A549 treated with Mapracorat at 1 μM for 4 hours (cell line): ENCODE measurements around the gene CASKIN1. TPM values are rescaled to one million over a fixed set of nuclear protein-coding genes. Genes with fewer than 3 reads are reported as not detected.

Experiments used
- total RNA-seq: library from RNA; stranded (reverse); fragments of 200-300 nt; extraction: Qiagen RNA extraction; gene quantifications from 5 replicates; pipeline ENCODE4 v1.2.3, GENCODE V29; 2022

Gene CASKIN1, protein sequence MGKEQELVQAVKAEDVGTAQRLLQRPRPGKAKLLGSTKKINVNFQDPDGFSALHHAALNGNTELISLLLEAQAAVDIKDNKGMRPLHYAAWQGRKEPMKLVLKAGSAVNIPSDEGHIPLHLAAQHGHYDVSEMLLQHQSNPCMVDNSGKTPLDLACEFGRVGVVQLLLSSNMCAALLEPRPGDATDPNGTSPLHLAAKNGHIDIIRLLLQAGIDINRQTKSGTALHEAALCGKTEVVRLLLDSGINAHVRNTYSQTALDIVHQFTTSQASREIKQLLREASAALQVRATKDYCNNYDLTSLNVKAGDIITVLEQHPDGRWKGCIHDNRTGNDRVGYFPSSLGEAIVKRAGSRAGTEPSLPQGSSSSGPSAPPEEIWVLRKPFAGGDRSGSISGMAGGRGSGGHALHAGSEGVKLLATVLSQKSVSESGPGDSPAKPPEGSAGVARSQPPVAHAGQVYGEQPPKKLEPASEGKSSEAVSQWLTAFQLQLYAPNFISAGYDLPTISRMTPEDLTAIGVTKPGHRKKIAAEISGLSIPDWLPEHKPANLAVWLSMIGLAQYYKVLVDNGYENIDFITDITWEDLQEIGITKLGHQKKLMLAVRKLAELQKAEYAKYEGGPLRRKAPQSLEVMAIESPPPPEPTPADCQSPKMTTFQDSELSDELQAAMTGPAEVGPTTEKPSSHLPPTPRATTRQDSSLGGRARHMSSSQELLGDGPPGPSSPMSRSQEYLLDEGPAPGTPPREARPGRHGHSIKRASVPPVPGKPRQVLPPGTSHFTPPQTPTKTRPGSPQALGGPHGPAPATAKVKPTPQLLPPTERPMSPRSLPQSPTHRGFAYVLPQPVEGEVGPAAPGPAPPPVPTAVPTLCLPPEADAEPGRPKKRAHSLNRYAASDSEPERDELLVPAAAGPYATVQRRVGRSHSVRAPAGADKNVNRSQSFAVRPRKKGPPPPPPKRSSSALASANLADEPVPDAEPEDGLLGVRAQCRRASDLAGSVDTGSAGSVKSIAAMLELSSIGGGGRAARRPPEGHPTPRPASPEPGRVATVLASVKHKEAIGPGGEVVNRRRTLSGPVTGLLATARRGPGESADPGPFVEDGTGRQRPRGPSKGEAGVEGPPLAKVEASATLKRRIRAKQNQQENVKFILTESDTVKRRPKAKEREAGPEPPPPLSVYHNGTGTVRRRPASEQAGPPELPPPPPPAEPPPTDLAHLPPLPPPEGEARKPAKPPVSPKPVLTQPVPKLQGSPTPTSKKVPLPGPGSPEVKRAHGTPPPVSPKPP (N-terminal part only)
- 0.33 to 1.1 TPM (median 0.49 TPM) in 5 replicates for total RNA-seq

DNA sequence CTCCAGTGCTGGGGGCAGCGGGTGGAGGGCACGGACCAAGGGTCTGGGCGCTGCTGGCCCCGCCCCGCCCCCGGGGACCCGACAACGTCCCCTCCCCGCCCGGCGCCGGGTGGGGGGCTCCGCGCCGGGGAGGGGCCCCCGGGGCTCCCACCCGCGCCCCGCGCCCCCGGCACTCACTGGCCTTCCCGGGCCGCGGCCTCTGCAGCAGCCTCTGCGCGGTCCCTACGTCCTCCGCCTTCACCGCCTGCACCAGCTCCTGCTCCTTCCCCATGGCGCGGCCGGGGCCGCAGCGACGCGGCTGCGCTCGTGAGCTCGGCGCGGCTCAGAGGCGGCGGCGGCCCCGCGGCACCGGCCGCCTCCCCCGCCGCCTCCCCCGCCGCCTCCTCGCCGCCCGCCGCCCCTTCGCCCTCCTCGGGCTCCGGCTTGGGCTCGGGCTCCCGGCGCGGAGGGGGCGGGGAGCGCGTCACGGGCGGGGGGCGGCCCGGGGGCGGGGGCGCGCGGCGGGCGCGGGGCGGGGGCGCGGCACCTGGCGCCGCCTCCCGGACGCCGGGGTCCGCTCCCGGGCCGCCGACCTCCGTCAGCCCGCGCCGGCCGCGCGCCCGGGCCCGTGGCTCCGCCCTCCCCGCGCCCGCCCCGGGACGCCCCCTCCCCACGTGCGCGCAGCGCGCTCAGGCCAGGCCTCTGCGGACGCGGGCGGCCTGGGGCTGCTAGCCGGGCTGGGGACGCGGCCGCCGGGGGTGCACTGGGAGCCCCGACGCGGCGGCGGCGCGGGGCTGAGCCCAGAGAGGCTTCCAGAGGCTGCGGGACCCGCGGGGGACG lies at the start of gene CASKIN1:
Gene CASKIN1 (minus strand): TSS at position 444 of the 819 bp plus-strand sequence. CDS start 173 bp downstream, at position 271.

DNA sequence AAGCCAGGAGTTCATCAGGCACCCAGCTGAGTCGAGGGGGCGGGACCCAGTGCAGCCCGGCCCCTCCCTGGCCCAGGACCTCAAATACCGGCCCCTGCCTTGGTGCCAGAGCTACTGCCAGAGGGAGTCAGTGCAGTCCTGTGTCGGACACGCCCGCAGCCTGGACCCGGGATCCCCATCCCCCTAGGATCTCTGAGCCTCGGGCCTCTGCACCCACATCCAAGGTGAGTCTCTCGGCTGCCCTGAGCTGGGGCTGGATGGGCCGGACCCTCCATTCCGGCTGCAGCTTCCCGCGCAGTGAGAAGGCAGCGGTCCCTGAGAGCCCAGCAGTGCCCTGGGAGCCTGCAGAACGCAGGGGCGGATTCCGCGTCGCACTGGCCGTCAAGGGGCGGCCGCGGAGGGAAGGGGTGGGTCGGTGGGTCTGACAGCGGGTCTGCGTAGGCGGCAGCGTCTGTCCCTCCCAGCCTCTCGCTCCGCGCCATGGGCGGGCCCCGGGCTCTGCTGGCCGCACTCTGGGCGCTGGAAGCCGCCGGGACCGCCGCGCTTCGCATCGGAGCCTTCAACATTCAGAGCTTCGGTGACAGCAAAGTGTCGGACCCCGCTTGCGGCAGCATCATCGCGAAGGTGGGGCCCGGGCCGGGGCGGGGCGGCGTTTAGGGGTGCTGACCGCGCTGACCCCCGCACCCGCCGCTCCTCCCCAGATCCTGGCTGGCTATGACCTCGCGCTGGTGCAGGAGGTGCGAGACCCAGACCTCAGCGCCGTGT lies 40.1 kb upstream of the CASKIN1 start, which contains the start of gene DNASE1L2:
Gene DNASE1L2 (plus strand): TSS at position 108 of the 765 bp plus-strand sequence. CDS start 373 bp downstream, at position 481.

DNA sequence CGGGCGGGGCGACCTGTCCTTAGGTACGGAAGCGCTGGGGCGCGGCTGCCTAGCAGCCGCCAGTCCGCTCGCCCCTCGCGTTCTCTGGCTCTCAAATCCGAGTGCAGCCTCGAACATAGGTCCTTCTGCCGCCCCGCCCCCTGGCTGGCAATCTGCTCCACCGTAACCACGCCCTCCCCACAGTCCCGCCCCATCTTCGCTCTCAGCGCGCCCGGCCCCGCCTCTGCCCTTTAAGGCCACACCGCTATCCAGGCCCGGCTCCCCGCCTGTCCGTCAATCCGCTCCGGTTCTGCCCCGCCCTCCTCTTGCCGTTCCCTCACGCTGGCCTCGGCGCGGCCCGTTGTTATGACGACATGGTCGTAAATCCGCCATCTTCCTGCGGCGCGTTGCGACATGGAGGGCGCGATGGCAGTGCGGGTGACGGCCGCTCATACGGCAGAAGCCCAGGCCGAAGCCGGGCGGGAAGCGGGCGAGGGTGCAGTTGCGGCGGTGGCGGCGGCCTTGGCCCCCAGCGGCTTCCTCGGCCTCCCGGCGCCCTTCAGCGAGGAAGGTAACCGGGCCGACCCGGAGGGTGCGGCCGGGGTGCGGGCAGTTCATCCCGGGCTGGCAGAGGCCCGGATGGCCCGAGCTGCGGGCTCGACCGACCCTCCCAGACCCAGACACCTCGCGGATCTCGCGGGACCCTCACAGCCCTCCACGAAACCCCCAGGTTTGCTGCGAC lies 27.0 kb upstream of the CASKIN1 start, which contains the start of gene E4F1:
Gene E4F1 (plus strand): TSS at position 371 of the 721 bp plus-strand sequence. CDS start 23 bp downstream, at position 394.

DNA sequence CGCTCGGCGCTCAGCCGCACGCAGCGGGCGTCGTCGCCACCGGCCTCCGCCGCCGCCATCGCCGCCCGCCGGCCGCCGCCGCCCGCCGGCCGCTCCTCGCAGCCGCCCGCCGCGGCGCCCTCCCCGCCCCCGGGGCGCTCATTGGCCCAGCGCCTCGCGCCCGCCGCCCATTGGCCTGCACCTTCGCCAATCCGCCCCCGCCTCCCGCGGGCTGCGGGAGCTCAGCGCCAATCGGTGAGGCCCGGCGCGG lies 18.2 kb upstream of the CASKIN1 start, which contains the start of gene PGP:
Gene PGP (minus strand): TSS at position 122 of the 250 bp plus-strand sequence. CDS start 63 bp downstream, at position 59.

DNA sequence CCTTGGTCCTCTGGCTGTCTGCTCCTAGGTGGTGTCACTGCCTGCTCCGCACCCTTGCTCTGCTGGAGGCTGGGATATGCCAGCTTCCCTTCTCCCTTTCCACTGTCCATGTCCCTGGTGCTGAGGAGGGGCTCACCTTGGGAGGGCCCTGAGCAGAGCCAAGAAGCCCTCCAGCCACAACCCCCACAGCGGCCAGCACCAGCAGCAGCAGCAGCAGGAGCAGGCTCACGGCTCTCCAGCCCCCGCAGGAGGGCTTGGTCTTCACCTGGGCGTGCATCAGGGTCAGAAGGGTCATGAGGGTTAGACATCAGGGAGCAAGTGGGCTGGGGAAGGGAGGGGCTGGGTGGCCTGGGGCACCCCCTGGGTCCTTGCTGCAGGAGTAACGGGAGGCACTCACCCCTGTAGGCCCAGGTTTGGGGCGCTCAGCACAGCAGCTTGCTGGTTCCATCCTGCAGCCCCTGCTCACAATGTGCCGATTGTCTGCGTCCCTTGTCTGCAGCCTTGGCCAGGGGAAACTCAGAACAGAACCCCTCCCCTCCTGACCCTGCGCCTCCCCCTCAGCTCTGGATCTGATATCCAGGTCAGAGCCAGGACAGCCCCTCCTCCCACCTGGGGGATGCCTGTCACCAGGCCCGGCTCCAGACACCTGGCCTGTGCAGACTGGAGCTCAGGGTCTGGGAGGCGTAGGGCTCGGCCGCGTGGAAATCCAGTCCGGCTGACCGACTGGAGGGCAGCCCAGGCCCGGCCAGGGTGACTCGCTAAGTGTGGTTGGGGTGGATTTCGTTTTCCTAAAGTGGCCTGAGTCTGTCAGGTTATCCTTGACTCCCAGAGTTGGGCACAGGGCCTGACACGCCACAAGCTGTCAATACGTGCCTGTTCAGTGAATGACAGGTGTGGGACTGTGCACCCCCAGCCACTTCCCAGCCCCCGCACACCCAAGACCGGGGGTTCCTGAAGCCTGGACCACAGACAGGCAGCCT lies 14.3 kb upstream of the CASKIN1 start, which contains the start of gene BRICD5:
Gene BRICD5 (minus strand): TSS at position 478 of the 980 bp plus-strand sequence. CDS start 30 bp downstream, at position 448.

DNA sequence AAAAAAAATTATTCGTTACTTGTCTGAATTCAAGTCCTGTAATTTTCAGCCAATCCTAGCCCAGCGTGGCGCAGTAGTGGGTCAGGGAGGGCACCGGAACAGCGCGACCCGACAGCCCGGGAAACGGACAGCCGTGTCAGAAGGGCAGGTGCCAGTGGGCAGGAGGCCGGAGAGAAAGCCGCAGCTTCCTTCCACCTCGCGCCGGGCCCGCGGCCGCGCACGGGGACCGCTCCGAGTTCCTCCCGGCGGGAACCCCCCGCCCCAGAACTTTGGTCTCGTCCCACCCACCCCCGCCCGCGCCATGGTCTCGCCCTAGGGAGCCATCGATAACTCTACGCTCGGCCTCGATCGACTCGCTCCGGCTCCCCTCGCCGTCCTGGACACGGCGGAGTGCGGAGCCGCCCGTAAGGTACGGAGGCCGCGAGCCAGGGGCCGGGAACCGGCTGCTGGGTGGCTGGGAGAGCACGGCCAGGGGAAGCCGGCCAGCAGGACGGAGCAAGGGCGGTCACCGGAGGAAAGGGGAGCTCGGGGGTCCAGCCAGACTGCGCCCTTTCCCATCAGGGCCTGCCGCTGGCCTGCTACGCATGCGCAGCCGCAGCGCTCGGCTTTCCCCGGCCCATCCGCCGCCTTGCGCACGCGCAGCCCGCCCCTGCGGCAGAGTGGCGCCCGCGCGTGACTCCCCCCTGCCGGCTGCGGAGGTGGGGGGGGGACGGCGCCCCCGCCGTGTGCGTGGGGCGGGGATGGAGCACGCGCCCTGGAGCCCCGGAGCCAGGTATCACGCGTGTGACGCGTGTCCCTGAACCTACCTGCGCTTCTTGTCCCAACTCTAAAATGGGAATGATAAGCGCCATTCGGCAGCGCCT lies 8.9 kb upstream of the CASKIN1 start, which contains the start of gene MLST8:
Gene MLST8 (plus strand): TSS at position 351 of the 863 bp plus-strand sequence. CDS start 632 bp downstream, outside the sequence.

DNA sequence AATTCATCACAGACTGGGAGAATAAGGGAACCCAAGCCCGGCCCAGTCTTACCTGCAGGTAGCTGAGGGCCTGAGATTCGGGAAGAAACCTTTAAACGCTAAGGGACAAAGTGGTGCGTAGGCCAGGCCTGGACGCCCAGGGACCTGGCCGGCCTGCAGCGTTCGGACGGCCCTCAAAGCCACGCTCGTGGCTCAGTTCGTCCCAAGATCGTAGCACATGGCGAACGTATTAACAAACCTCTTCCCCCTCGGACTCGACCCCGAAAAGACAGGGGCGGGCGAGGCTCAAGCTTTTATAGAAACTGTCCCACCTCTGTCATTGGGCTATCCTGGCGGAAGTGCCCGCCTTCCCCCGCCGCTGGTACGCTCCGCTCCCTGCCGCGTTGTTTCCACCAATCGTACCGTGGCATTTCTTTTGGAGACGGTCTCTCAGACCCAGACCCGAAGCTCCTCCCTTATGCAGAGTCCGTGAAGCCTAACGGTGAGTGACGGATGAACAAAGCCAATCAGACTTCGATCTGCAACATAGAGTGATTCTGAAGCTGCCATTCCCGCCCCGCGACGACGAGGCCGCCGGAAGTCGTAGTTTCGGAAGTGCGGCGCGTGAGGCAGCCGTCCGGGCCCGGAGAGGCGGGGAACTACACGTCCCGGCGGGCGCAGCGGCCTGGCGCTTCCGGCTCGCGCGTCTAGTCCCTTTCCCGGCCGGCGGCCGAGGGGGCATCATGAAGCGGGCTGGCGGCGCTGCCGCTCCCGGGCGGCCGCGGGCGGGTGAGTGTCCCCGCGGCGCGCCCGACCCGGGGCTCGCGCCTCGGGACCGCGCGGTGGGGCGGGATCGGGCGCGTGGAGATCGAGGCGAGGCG lies 41.1 kb downstream of the CASKIN1 start, which contains the start of gene TRAF7:
Gene TRAF7 (plus strand): TSS at position 692 of the 860 bp plus-strand sequence. CDS start 8,139 bp downstream, outside the sequence.

DNA sequence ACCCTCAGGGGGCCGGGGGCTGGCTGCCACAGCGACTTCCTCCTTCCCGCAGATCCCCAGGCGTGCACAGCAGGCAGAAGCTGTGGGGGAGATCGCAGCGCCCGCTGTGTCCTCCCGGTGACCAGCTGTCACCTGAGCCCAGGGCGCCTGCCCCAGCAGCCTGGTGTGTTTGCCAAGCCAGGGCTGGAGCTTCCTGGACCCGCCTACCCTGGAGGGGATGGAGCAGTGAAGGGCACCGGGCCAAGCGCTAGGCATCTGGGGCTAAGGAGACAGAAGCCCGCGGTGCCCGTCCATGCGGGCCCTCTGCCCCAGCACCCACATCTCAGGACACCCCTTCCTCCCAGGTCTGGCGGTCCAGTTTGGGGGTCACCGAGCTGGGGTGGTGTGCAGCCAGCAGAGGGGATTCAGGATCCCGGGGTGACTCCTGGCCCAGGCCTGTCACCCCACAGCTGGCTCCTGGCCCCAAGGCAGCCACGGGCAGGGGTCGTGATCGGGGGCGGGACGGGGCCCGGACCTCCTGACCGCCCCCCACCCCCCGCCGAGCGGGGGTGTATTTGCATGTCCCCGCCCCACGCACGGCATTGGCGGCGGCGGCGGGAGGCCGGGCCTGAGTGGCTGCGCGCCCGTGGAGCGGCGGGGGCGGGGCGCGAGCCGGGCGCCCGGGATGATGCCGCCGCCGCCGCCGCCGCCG lies 48.3 kb downstream of the CASKIN1 start, which contains the start of gene RAB26:
Gene RAB26 (plus strand): TSS at position 645 of the 691 bp plus-strand sequence. CDS start 159 bp downstream, outside the sequence.

DNA sequence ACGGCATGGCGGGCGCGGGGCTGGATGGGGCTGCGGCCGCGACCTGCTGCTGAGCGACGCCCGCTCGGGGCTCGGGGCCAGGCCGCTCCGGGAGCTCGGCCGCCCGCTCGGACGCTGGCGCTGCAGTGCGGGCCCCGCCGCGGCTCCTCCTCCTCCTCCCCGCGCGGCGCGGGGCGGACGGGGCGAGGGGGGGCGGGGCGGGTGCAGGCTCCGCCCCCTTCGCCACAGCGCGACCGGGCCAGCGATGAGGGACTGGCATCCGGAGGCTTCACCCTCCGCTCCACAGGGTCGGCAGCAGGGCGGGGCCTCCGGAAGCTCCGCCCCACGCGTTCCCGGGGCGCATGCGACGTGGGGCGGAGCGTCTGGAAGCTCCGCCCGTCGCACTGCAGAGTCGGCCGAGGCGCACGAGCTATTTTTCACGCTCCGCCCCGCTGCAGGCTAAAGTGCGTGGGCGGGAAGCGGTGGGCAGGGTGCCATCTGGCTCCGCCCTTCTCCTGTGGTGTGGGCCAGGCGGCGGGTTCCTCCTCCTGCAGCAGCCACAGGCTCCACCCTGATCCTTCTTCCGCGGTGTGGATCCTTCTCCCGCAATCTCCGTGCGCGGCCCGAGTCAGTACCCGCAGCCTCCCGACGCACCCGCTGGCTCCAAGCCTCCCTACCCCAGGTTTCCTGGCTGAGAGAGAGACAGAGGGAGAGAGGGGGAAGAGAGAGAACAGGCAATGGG lies 60.5 kb downstream of the CASKIN1 start, which contains the start of gene PKD1:
Gene PKD1 (minus strand): TSS at position 129 of the 721 bp plus-strand sequence. CDS start 209 bp downstream, outside the sequence.

Other genes with a start within 250 kb of the CASKIN1 start
- gene RPL3L, start 241.9 kb downstream of the CASKIN1 start, total RNA-seq = 0.07 to 0.13 TPM in 2 of 5 replicates, not detected in the others
- 241 to 346 TPM (median 257 TPM) in 5 replicates for gene NDUFB10, start 237.1 kb downstream of the CASKIN1 start, total RNA-seq
- 3,564 to 5,547 TPM (median 5,202 TPM) in 5 replicates for gene RPS2, start 231.8 kb downstream of the CASKIN1 start, total RNA-seq
- not detected in 5 replicates for gene RNF151, start 229.7 kb downstream of the CASKIN1 start, total RNA-seq
- 31.8 to 43.4 TPM (median 38.1 TPM) in 5 replicates for gene TBL3, start 224.6 kb downstream of the CASKIN1 start, total RNA-seq
- 0.19 to 0.38 TPM (median 0.26 TPM) in 4 of 5 replicates, not detected in the other for gene NOXO1, start 215.1 kb downstream of the CASKIN1 start, total RNA-seq
- 25.8 to 46.2 TPM (median 44.5 TPM) in 5 replicates for gene GFER, start 212.4 kb downstream of the CASKIN1 start, total RNA-seq
- 6.5 to 9.5 TPM (median 7.7 TPM) in 5 replicates for gene SYNGR3, start 206.6 kb downstream of the CASKIN1 start, total RNA-seq
- 43.2 to 63.7 TPM (median 58.6 TPM) in 5 replicates for gene ZNF598, start 186.8 kb downstream of the CASKIN1 start, total RNA-seq
- 0.52 to 0.94 TPM (median 0.70 TPM) in 5 replicates for gene NPW, start 176.8 kb downstream of the CASKIN1 start, total RNA-seq
- gene NHERF2, start 169.7 kb downstream of the CASKIN1 start, total RNA-seq = 40.1 to 62.6 TPM (median 58.3 TPM) in 5 replicates
- 34.2 to 50.8 TPM (median 47.0 TPM) in 5 replicates for gene NTHL1, start 148.8 kb downstream of the CASKIN1 start, total RNA-seq
- gene TSC2, start 148.6 kb downstream of the CASKIN1 start, total RNA-seq = 29.8 to 45.0 TPM (median 38.0 TPM) in 5 replicates
- 33.0 to 58.8 TPM (median 49.3 TPM) in 5 replicates for gene PKD1, start 60.7 kb downstream of the CASKIN1 start, total RNA-seq
- 2.4 to 4.2 TPM (median 3.9 TPM) in 5 replicates for gene RAB26, start 48.0 kb downstream of the CASKIN1 start, total RNA-seq
- gene TRAF7, start 40.8 kb downstream of the CASKIN1 start, total RNA-seq = 34.7 to 54.8 TPM (median 48.4 TPM) in 5 replicates
- gene MLST8, start 8.8 kb upstream of the CASKIN1 start, total RNA-seq = 39.5 to 58.7 TPM (median 48.6 TPM) in 5 replicates
- 2.6 to 6.1 TPM (median 5.7 TPM) in 5 replicates for gene BRICD5, start 14.3 kb upstream of the CASKIN1 start, total RNA-seq
- 16.2 to 35.5 TPM (median 34.1 TPM) in 5 replicates for gene PGP, start 18.2 kb upstream of the CASKIN1 start, total RNA-seq
- 18.6 to 29.6 TPM (median 27.2 TPM) in 5 replicates for gene E4F1, start 27.0 kb upstream of the CASKIN1 start, total RNA-seq
- gene DNASE1L2, start 39.8 kb upstream of the CASKIN1 start, total RNA-seq = 0.77 to 2.0 TPM (median 1.3 TPM) in 5 replicates
- 44.3 to 102 TPM (median 91.5 TPM) in 5 replicates for gene ECI1, start 55.0 kb upstream of the CASKIN1 start, total RNA-seq
- 243 to 289 TPM (median 255 TPM) in 5 replicates for gene RNPS1, start 71.5 kb upstream of the CASKIN1 start, total RNA-seq
- 14.5 to 21.9 TPM (median 20.1 TPM) in 5 replicates for gene ABCA3, start 144.1 kb upstream of the CASKIN1 start, total RNA-seq
- 19.4 to 24.5 TPM (median 22.6 TPM) in 5 replicates for gene CCNF, start 232.8 kb upstream of the CASKIN1 start, total RNA-seq